Tibial artery (tissue), 4 donors: Measurements from ENCODE around the gene SCUBE2.
"Not testable (repeated sequence)": the region's sequence is repeated elsewhere in the genome, so short reads cannot be mapped to it uniquely, and the experiment has no call there.

Experiments
- DNase-seq, 2 donors: peaks; one replicate each; pipeline ENCODE4 v3.0.0-alpha.2; 2019
- H3K27ac ChIP-seq, 2 donors: fragments of 200-600 bp; sonication (generic) in 1 of 2; 1 replicate in 1 of 2; 2 replicates in 1 of 2; pipeline ENCODE4 v1.5.1; 2018 to 2019; ENCODE audit warnings: mild to moderate bottlenecking in 1 of 2
- H3K27me3 ChIP-seq, 2 donors: fragments of 200-600 bp; sonication (generic) in 1 of 2; one replicate each; pipeline versions ENCODE4 v1.5.1 to v1.6.0; 2016 to 2019
- H3K36me3 ChIP-seq, 3 donors: fragments of 200-600 bp; sonication (generic) in 2 of 3; one replicate each; pipeline ENCODE4 v1.5.1; 2016 to 2019; ENCODE audit warnings: mild to moderate bottlenecking in 2 of 3
- H3K4me1 ChIP-seq, 4 donors: fragments of 200-600 bp; sonication (generic) in 2 of 4; 1 replicate in 3 of 4; 2 replicates in 1 of 4; pipeline ENCODE4 v1.5.1; 2016 to 2019
- H3K4me3 ChIP-seq, 2 donors: fragments of 200-600 bp; sonication (generic) in 1 of 2; 1 replicate in 1 of 2; 2 replicates in 1 of 2; pipeline ENCODE4 v1.5.1; 2018 to 2019; ENCODE audit warnings: mild to moderate bottlenecking in 2 of 2
- H3K9me3 ChIP-seq, 3 donors: fragments of 200-600 bp; sonication (generic) in 1 of 3; one replicate each; pipeline ENCODE4 v1.5.1; 2016 to 2019
- intact Hi-C: fragments of 100-400 bp; cut with DNase I; formaldehyde crosslinking; loops from one replicate; pipeline ENCODE4 v1.15.0; 2023; ENCODE audit warnings: low total_unique reads
- TF ChIP-seq, protein P1 (sequence below), 2 experiments: fragments of 200-600 bp in 1 of 2; fragments of 450-650 bp in 1 of 2; IDR thresholded peaks; one replicate each; pipeline ENCODE4 v1.5.1; 2017 to 2019; ENCODE audit warnings: antibody characterized with exemption in 2 of 2, mild to moderate bottlenecking in 1 of 2, moderate library complexity in 1 of 2

SCUBE2 gene

DNA sequence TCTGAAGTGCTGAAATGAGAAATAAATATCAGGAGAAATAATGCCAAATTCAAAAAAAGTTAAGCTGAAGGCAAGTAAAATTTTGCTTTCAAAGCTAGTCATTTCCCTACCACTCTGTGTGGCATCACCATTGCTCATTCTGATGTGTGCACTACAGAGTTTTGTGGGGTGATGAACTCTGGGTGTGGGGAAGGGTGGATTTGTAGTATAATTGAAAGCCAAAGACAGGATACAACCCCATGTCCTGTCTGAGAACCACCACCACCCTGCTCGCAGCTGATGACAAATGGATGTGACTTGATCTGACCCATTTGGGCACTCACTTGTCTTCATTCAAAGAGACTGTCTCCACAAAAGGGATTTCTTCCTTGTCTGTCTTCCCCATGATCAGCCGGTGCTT is 107.8 kb downstream of the SCUBE2 start:
- H3K9me3 ChIP-seq = no peaks in the 10 kb centered on the region
- H3K4me3 ChIP-seq = no peak overlapping the region
- no peak overlapping the region for H3K27ac ChIP-seq
- H3K4me1 ChIP-seq = no peaks in the 10 kb centered on the region
- intact Hi-C loops = no loop called here
- TF ChIP-seq, protein P1, sequence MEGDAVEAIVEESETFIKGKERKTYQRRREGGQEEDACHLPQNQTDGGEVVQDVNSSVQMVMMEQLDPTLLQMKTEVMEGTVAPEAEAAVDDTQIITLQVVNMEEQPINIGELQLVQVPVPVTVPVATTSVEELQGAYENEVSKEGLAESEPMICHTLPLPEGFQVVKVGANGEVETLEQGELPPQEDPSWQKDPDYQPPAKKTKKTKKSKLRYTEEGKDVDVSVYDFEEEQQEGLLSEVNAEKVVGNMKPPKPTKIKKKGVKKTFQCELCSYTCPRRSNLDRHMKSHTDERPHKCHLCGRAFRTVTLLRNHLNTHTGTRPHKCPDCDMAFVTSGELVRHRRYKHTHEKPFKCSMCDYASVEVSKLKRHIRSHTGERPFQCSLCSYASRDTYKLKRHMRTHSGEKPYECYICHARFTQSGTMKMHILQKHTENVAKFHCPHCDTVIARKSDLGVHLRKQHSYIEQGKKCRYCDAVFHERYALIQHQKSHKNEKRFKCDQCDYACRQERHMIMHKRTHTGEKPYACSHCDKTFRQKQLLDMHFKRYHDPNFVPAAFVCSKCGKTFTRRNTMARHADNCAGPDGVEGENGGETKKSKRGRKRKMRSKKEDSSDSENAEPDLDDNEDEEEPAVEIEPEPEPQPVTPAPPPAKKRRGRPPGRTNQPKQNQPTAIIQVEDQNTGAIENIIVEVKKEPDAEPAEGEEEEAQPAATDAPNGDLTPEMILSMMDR (IDR thresholded peaks at IDR 0.05) = no peak
- H3K36me3 ChIP-seq = no peaks in the 10 kb centered on the region
- no peaks in the 10 kb centered on the region for H3K27me3 ChIP-seq
- DNase-seq = no peak

DNA sequence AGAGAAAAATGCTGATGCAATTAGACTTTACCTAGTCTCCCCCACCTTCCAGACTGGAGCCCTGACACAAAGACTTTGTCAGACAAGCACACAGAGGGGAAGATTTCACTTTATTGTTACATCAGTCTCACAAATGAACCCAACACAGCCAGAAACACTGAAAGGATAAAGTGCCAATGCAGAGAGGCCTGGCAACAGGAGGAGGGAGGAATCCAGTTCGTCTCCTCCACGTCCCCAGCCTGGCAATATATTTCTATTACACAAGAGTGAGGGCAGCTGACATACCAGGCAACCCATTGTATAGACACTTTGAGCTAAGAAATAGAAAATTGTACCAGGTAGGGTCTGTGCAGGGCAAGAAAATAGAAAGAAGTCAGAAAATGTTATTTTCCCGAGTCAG is 110.9 kb downstream of the SCUBE2 start:
- no peak for DNase-seq
- H3K4me3 ChIP-seq = no peak overlapping the region
- intact Hi-C loops = no loop called here
- no peak overlapping the region for H3K27ac ChIP-seq
- no peaks in the 10 kb centered on the region for H3K36me3 ChIP-seq
- no peaks in the 10 kb centered on the region for H3K9me3 ChIP-seq
- TF ChIP-seq, protein P1 (IDR thresholded peaks at IDR 0.05) = no peak
- no peaks in the 10 kb centered on the region for H3K27me3 ChIP-seq
- no peaks in the 10 kb centered on the region for H3K4me1 ChIP-seq

DNA sequence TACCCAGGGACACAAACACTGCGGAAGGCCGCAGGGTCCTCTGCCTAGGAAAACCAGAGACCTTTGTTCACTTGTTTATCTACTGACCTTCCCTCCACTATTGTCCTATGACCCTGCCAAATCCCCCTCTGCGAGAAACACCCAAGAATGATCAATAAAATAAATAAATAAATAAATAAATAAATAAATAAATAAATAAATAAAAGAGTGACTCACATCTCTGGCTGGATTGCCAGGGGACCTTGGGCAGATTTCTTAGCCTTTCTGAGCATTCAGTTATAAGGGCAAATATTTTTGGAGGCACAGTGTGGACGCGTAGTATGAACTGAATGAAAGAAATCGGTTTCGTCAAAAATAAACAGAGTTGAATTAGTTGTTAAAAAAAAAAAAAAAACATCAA is 112.0 kb downstream of the SCUBE2 start:
- H3K27ac ChIP-seq, H3K4me1 ChIP-seq, H3K36me3 ChIP-seq, H3K4me3 ChIP-seq, DNase-seq, H3K9me3 ChIP-seq, H3K27me3 ChIP-seq, intact Hi-C loops: not testable (repeated sequence)

- no peaks in the 10 kb centered on the region for H3K4me1 ChIP-seq
- DNase-seq = no peak
- H3K27ac ChIP-seq = no peak overlapping the region
- intact Hi-C loops = no loop called here
- no peak overlapping the region for H3K4me3 ChIP-seq
- TF ChIP-seq, protein P1 (IDR thresholded peaks at IDR 0.05) = no peak
- no peaks in the 10 kb centered on the region for H3K36me3 ChIP-seq
- H3K27me3 ChIP-seq = no peaks in the 10 kb centered on the region
- no peaks in the 10 kb centered on the region for H3K9me3 ChIP-seq
Measured at GRCh38 chr11:8973121-8973520, 118.3 kb downstream of the SCUBE2 start.

- Histone ChIP-seq H3K27ac (no peak overlapping the region), H3K27me3 (no peaks in the 10 kb centered on the region), H3K36me3 (no peaks in the 10 kb centered on the region), H3K4me3 (no peak overlapping the region), H3K9me3 (no peaks in the 10 kb centered on the region), H3K4me1 (no peaks in the 10 kb centered on the region)
- intact Hi-C loops = no loop called here
- TF ChIP-seq, protein P1 (IDR thresholded peaks at IDR 0.05) = no peak
- no peak for DNase-seq
Measured at GRCh38 chr11:8971924-8972316, 119.5 kb downstream of the SCUBE2 start.

DNA sequence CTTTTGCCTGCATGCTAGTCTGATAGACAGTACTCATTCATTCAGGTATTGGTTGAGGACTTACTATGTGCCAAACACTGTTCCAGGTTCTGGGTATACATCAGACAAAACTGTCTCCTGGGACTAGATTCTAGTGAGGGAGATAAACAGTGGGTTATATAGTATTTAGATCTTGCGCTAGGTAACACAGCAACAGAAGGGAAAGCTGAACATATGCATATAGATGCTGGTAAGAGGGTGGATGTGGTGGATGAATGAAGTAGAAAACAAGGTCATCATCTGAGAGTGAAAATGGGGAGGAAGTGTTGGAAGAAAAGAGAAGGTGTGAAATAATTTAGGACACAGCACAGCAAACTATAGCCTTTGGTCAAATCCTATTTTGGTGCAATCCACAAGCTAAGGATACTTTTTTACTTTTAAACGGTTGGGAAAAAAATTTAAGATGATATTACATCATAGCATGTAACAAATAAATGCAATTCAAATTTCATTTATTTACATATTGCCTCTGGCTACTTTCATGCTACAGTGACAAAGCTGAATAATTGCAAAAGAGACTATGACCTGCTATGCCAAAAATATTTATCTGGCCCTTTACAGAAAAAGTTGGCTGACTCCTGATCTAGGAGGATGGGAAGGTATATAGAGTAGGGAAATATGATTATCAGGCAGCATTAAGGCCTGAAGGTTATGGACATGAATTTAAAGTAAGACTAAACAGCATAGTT is 120.0 kb downstream of the SCUBE2 start:
- H3K4me3 ChIP-seq = no peak overlapping the region
- no peaks in the 10 kb centered on the region for H3K4me1 ChIP-seq
- intact Hi-C loops = no loop called here
- no peaks in the 10 kb centered on the region for H3K36me3 ChIP-seq
- no peak overlapping the region for H3K27ac ChIP-seq
- H3K9me3 ChIP-seq = no peaks in the 10 kb centered on the region
- TF ChIP-seq, protein P1 (IDR thresholded peaks at IDR 0.05) = no peak
- no peaks in the 10 kb centered on the region for H3K27me3 ChIP-seq
- no peak for DNase-seq
